ENCODE measurements around the gene OLFM1. TPM values are rescaled to one million over a fixed set of nuclear protein-coding genes. Genes with fewer than 3 reads are reported as not detected.

Gene OLFM1
- total and polyA plus RNA-seq, 2 donors from 2014 or later: 2.9 to 33.7 TPM

DNA sequence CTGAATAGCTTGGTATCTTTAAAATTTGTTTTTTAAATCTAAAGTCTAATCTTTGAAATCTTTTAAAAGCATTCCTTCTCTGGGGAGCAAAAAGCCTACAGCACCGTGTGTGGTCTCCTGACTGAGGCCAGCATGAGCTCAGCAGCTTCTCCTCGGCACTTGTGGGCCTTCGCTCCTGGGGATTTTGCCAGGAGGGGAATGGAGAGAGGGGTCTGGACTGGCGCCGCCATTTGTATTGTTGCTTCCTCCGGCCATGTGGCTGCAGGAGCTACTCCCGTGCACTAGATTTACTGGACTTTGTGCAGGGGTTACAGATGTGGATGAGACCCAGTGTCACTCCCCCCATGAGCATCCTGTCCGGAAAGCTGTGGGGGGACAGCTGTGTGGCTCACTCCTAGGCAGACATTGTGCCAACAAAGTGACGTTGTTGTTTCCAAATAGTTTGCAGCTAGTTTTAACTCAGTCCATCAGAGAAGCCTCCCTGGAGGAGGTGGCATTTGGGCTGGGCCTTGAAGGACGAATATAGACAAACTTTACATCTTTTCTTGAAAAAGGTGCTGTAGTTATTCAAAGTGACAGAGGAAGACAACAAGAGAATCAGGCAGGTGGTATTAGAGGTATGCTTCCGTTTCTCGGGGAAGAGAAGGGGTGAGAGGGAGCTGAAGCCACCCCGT lies 6.6 kb downstream of the OLFM1 start:
- intact Hi-C loops (cut with DNase I): no loop called here
- DNase-seq (no peak), FAIRE-seq (no peak)
- Histone ChIP-seq H3K9me3 (ENCODE audit: control insufficient read depth in 2 of 3, insufficient read depth in 1 of 3, low read length in 3 of 3) (peaks cover 0 to 2% (median 0%) of the 10 kb centered on the region in 3 donors), H3K36me3 (ENCODE audit: control insufficient read depth in 2 of 3, insufficient read depth in 3 of 3, low read length in 3 of 3) (no peaks in the 10 kb centered on the region), H3K4me1 (ENCODE audit: control insufficient read depth in 2 of 3, insufficient read depth in 2 of 3, low read depth in 1 of 3, low read length in 3 of 3) (no peaks in the 10 kb centered on the region), H3K27me3 (ENCODE audit: control insufficient read depth, insufficient read depth, low read length) (peaks cover 20% of the 10 kb centered on the region), H3K27ac (ENCODE audit: low read depth in 2 of 2, low read length in 2 of 2) (no peak overlapping the region), H3K9ac (ENCODE audit: low read length in 3 of 3) (no peak overlapping the region), H3K4me3 (ENCODE audit: low read length in 3 of 3) (no peak overlapping the region)
- TF ChIP-seq, protein P1, sequence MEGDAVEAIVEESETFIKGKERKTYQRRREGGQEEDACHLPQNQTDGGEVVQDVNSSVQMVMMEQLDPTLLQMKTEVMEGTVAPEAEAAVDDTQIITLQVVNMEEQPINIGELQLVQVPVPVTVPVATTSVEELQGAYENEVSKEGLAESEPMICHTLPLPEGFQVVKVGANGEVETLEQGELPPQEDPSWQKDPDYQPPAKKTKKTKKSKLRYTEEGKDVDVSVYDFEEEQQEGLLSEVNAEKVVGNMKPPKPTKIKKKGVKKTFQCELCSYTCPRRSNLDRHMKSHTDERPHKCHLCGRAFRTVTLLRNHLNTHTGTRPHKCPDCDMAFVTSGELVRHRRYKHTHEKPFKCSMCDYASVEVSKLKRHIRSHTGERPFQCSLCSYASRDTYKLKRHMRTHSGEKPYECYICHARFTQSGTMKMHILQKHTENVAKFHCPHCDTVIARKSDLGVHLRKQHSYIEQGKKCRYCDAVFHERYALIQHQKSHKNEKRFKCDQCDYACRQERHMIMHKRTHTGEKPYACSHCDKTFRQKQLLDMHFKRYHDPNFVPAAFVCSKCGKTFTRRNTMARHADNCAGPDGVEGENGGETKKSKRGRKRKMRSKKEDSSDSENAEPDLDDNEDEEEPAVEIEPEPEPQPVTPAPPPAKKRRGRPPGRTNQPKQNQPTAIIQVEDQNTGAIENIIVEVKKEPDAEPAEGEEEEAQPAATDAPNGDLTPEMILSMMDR (IDR thresholded peaks at IDR 0.05; ENCODE audit: borderline replicate concordance, extremely low read depth, insufficient read depth): no peak

DNA sequence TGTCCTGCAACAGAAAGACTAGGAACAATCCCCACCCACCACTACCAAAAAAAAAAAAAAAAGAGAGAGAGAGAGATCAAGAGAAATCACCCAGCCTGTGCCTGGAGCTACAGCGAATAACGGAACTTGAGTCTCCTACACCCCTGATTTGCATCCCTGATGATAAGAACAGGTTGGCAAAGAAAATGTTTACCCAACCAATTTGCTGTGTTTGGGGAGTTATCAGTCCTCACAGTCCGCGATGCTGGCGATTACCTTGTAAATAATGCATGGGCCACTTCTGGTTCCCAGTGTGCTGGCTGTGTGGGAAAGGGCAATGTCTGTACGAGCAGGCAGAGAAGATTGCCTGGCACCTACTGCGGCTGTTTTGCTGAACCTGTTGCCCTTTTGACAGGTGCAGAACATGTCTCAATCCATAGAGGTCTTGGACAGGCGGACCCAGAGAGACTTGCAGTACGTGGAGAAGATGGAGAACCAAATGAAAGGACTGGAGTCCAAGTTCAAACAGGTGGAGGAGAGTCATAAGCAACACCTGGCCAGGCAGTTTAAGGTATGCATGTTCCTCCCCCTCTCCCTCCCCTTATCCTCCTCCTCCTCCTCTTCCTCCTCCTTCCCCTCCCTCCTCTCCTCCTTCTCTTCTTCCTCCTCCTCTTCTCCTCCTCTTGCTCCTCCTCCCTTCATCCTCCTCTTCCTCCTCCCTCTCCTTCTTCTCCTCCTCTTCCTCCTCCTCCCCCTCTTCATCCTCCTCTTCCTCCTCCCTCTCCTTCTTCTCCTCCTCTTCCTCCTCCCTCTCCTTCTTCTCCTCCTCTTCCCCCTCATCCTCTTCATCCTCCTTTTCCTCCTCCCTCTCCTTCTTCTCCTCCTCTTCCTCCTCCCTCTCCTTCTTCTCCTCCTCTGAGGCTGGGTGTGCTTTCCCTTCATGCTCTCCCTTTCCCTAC lies 8.3 kb downstream of the OLFM1 start:
- Histone ChIP-seq H3K4me1 (ENCODE audit: control insufficient read depth in 2 of 3, insufficient read depth in 2 of 3, low read depth in 1 of 3, low read length in 3 of 3) (no peaks in the 10 kb centered on the region), H3K27ac (ENCODE audit: low read depth in 2 of 2, low read length in 2 of 2) (no peak overlapping the region), H3K9ac (ENCODE audit: low read length in 3 of 3) (no peak overlapping the region), H3K9me3 (ENCODE audit: control insufficient read depth in 2 of 3, insufficient read depth in 1 of 3, low read length in 3 of 3) (peaks cover 0 to 2% (median 0%) of the 10 kb centered on the region in 3 donors), H3K27me3 (ENCODE audit: control insufficient read depth, insufficient read depth, low read length) (peaks cover 4% of the 10 kb centered on the region), H3K36me3 (ENCODE audit: control insufficient read depth in 2 of 3, insufficient read depth in 3 of 3, low read length in 3 of 3) (no peaks in the 10 kb centered on the region), H3K4me3 (ENCODE audit: low read length in 3 of 3) (no peak overlapping the region)
- DNase-seq (no peak), FAIRE-seq (no peak)
- TF ChIP-seq, protein P1 (IDR thresholded peaks at IDR 0.05; ENCODE audit: borderline replicate concordance, extremely low read depth, insufficient read depth): no peak
- intact Hi-C loops (cut with DNase I): no loop called here

DNA sequence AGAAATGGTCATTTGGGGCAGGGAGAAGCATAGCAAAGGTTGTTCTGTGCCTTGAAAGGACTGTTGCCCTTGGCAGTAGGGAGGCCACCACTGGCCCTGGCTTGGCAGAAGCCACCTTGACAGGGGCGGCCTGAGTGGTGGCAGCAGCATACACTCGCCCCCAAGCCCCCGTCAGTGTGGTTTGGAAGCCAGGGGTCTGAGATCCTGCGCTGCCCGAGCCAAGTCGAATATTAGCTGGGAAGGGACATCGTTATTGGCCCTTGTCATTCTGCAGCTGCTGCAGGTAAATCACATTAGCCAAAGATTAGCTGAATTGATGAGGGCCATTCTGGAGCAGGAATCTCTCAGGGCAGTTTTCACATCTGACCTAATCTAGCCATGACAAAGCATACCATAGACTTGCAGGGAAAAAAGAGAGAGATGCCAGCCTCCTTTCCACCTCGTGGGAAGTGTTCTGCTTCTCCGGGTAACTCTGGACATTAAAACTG lies 9.0 kb downstream of the OLFM1 start:
- Histone ChIP-seq H3K4me1 (ENCODE audit: control insufficient read depth in 2 of 3, insufficient read depth in 2 of 3, low read depth in 1 of 3, low read length in 3 of 3) (no peaks in the 10 kb centered on the region), H3K9ac (ENCODE audit: low read length in 3 of 3) (no peak overlapping the region), H3K36me3 (ENCODE audit: control insufficient read depth in 2 of 3, insufficient read depth in 3 of 3, low read length in 3 of 3) (no peaks in the 10 kb centered on the region), H3K27me3 (ENCODE audit: control insufficient read depth, insufficient read depth, low read length) (peaks cover 2% of the 10 kb centered on the region), H3K9me3 (ENCODE audit: control insufficient read depth in 2 of 3, insufficient read depth in 1 of 3, low read length in 3 of 3) (peaks cover 0 to 2% (median 0%) of the 10 kb centered on the region in 3 donors), H3K27ac (ENCODE audit: low read depth in 2 of 2, low read length in 2 of 2) (no peak overlapping the region), H3K4me3 (ENCODE audit: low read length in 3 of 3) (no peak overlapping the region)
- TF ChIP-seq, protein P1 (IDR thresholded peaks at IDR 0.05; ENCODE audit: borderline replicate concordance, extremely low read depth, insufficient read depth): no peak
- DNase-seq (no peak), FAIRE-seq (no peak)
- intact Hi-C loops (cut with DNase I): no loop called here

All from kidney (tissue), 14 donors.